ENCODE data around the gene MCF2L2.

Gene MCF2L2

GRCh38 chr3:183288117-183288516, 140.3 kb downstream of the MCF2L2 start:
- DNase-seq, result no peak

DNA sequence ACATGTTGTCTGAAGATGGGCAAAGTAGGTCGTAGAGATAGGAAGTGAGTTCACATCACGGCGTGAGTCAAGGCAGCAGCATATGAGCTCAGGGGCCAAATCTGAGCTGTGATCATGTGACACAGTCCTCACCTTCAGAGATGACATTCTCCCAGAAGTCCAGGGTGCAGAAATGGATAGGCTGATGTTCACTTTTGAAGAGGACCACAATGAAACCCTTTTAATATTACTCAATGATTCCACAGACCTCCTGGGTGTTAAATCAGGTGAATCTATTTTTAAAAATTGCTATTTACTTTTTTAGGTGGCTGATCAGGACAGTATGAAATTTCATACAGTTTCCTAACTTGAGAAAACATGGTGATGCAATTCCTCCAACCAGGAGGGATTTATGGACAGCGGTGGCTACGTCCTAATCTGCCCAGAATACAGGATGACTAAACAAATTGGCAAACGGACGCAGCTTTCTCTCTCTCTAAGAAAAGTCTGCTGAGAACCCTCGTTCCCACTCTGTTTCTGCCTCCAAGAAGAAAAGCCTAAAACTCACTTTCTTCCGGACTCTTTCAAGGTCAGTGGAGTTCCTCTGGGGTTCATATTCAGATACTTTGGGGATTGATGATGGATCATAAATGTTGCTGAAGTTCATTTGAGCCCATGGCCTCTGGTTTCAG, 141.0 kb downstream of the MCF2L2 start:
- DNase-seq, result no peak

DNA sequence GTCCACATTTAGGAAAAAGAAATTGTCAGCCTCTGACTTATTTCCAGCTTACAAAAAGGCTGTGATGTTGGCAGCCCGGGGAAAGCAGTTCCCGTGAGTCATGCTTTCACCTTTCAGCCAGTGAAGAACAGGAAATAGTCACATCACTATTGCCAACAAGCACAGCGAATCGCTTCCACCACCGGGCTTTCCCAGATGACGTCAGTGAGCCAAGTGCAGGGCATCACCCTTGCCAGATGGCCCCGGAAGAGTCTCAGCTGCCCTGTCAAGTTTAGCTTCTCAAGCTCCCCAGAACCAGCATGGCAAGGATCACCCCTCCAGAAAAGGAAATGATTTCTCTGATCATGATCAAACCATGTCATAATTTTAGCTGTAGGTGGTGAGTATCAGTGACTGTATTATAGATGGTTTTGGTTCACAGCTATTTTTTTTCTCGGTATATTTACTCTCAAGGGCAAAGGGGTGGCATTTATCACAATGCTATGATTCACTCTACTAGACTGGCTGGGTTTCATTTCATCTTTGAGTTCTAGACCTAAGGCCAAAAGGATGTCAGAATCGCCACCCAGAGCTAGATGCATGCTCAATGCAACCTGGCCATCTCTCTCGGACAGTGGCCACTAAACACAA, 142.5 kb downstream of the MCF2L2 start:
- DNase-seq, result peak; percentile 95

DNA sequence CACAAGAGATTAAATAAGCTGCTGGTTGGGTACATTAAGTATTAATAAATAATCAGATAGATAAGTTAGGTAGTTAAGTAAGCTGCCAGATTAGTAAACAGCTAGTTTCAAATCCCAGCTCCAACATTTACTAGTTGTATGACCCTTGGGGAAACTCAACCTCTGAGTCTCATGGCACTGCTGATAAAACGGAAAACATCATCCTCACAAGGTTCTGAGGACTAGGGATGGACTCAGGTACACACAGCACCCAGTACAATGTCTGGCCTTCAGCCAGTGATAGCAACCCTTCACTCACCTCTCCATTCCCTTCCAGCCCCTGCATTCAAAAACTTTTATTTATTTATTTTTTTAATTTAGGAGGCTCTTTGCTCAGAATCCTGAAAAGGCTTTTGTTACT, 143.1 kb downstream of the MCF2L2 start:
- peak; percentile 12 for DNase-seq

DNA sequence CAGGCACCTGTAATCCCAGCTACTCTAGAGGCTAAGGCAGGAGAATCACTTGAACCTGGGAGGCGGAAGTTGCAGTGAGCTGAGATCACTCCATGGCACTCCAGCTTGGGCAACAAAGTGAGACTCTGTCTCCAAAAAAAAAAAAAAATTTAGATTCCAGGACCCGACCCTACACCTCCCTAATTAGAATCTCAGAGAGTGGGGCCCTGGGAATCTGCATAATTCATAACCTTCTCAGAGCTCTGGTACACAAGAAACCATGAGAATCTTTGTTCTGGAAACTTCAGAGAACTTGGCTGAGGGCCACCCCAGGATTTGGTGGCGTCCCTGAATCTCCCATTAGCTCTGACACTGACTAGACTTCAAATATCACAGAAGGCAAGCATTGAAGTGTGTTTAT, 143.8 kb downstream of the MCF2L2 start:
- no peak for DNase-seq

- DNase-seq, result no peak
These were observed 144.5 kb downstream of the MCF2L2 start for GRCh38 chr3:183283886-183284285.

DNA sequence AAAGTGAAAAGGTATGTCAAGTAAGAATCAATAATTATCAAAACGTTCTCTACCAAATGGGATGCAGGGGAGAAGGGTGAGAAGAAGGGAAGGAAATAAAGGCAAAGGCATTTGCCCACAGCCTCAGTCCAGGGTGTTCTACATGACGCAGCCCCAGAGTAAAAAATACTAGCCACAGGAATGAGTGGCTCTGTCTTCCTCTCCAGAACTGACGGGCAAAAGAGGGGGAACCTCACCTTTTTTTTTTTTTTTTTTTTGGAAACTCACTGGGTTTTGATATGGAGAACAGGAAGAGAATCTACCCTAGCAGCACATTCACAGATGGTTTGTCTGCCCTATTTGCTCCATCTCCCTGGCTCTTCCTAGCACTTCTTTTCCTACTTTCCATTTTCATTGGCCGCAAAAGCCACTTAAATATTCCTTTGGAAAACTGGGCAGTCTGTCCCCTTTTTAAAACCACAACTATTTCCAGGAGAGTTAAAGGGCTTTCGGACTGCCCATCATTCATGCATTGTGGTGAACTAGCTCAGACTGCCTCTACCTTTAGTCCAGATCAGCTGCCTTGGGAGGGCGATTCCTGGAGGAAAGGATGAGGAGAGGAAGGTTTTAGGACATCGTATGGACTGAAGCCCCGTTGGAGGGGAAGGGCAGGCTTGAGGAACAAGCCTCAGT, 147.2 kb downstream of the MCF2L2 start:
- DNase-seq, result no peak

- DNase-seq, result no peak
These were observed 149.0 kb downstream of the MCF2L2 start for GRCh38 chr3:183279371-183279770.

- no peak for DNase-seq
These were observed 149.8 kb downstream of the MCF2L2 start for GRCh38 chr3:183278479-183279088.

GRCh38 chr3:183277260-183277659, 151.2 kb downstream of the MCF2L2 start:
- no peak for DNase-seq

DNA sequence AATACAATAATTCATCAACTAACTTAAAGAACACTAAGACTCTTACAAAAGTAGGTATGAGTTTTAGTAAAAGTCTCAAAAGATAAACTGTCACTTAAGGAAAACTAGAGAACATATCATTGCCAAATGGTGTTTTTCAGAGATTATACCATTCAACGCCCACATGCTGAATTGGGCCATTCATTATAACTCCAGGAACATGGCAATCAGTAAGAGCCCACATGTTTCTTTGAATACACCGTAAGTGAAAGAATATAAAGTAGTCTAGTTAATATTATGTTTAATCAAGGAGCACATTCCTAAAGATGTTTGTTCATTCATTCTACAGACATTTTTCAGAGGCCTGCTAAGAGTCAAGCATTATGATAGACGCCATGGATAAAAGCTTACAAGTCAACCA, 152.5 kb downstream of the MCF2L2 start:
- no peak for DNase-seq

- no peak for DNase-seq
These were observed 153.0 kb downstream of the MCF2L2 start for GRCh38 chr3:183275418-183275817.

GRCh38 chr3:183274609-183275008, 153.8 kb downstream of the MCF2L2 start:
- no peak for DNase-seq

- DNase-seq, result no peak
These were observed 155.6 kb downstream of the MCF2L2 start for GRCh38 chr3:183272791-183273190.

GRCh38 chr3:183272142-183272541, 156.3 kb downstream of the MCF2L2 start:
- no peak for DNase-seq

- no peak for DNase-seq
These were observed 158.1 kb downstream of the MCF2L2 start for GRCh38 chr3:183270344-183270743.

DNA sequence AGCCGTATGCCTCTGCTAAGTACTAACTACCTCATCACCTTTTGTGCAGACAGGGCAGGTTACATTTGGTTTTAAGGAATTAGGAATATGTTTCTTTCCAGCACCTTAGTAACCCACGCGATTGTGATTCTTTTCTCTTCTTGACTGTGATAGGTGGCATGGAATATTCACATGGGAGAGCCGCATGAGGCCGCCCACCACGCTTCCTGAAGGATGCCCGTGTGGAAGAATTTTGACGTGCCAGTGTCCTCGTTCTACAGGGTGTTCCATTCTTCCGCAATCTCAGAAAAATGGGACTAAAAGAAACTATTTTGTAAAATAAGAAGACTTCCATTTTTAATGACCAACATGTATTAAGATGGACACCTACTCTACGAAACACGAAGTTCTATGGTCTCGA, 159.1 kb downstream of the MCF2L2 start:
- DNase-seq, result no peak

DNA sequence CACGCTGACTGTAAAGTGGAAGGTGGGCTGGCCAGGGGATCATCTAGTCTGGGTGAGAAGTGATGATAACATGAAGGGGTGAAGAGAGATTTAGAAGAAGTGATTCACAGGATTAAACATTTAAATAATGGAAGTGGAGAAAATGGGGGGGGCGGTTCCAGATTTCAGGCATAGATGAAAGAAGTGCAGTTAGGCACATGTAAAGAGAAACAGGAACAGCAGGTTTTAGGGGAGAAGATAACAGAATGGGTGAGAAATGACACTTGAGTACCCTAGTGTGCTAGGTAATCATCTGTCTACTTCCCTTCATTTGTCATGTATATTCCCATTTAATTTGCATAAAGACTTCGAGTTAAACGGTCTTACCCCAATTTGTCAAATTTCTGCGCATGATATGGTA, 160.1 kb downstream of the MCF2L2 start:
- no peak for DNase-seq

GRCh38 chr3:183267140-183267539, 161.3 kb downstream of the MCF2L2 start:
- no peak for DNase-seq

GRCh38 chr3:183266454-183266853, 162.0 kb downstream of the MCF2L2 start:
- DNase-seq, result no peak

DNA sequence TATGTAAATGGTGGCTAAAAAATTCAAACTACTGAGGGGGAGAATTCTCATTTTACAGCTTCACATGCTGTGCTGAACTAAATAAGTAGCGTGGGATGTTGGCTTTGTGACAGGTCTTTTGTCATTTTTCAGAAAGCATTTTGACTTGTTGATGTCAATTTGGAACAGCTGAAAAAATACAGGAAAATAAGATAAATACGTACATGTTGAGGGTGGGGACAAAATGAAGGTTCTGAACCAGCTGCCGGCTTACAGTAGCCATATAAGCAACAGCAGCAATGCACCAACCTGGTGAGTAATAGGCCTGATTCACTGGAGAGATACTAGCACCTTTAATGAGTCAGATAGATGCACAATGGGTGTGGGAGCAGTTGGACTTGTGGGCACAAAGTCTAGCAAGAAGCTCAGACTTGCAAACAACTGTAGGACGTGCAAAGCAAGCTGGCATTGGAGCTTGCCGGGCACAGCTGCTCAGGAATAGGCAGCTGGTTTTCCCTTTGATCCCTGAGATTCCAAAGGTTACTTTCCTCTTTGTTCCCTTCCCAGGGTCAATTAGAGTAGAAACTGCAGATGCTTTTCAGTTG, 162.5 kb downstream of the MCF2L2 start:
- DNase-seq, result no peak

GRCh38 chr3:183265157-183265642, 163.2 kb downstream of the MCF2L2 start:
- DNase-seq, result no peak

DNA sequence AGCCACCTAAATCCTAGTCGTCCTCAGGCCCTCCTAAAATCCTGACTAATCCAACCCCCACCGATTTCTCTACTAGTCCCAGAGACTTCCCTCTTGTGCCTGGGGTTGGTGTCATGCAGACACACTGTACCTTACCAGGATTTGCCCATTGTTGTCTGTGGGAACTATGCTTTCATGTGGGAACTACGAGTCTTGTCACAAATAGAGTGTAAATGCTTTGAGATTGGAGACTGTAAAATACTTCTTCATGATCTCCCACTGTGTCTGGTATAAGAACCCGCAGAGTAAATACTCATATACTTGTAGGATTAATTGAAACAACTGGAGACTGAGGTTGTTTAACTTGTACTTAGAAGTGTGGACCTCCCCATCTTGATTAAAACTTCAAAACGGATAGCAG, 164.2 kb downstream of the MCF2L2 start:
- DNase-seq, result no peak

Data from CD4-positive, alpha-beta T cell treated with Interleukin-10 for 1 hour (primary cell).